Measurements from ENCODE around the gene PKP1.

The PKP1 gene

DNA sequence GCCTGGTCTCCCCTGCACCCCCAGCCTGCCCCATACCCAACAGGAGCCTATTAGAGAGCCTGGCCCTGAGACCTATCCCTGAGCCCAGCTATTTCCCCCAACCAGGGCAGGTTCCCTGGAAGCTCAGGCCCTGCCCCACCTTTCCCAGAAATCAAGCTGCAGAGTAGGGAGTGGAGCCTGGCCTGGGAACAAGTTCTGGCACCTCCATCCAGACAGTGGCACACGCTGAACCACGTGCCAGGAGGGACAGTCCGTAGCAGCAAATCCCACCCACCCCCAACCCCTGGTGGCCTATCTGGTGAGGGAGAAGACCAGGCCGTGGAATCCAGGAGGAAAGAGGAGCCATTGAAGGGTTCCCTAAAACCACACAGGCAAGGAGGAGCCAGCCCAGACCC, 71.6 kb downstream of the PKP1 start:
- Histone ChIP-seq H2BK5ac (ENCODE audit: low read depth, low read length, poor library complexity, severe bottlenecking) (no peak overlapping the region), H3K14ac (ENCODE audit: low read length in 2 of 2) (no peak overlapping the region), H3K79me1 (replicated peaks; ENCODE audit: low read length, poor library complexity, severe bottlenecking) (no peaks in the 10 kb centered on the region), H3K4me2 (ENCODE audit: low read length, poor library complexity, severe bottlenecking) (no peak overlapping the region), H3K18ac (ENCODE audit: low read depth in 1 of 2, low read length in 2 of 2) (no peak overlapping the region), H3K36me3 (ENCODE audit: control insufficient read depth in 1 of 2, insufficient read depth in 2 of 2, low read depth in 1 of 2, low read length in 2 of 2) (no peaks in the 10 kb centered on the region), H2AFZ (ENCODE audit: low read depth, low read length) (no peak overlapping the region), H3K27ac (ENCODE audit: low read length, poor library complexity, severe bottlenecking) (no peak overlapping the region), H2AK5ac (ENCODE audit: low read length, severe bottlenecking) (no peak overlapping the region), H3K23ac (ENCODE audit: low read length in 2 of 2) (no peak overlapping the region), H3K4me1 (ENCODE audit: control insufficient read depth, insufficient read depth, low read depth, low read length) (peaks cover 6% of the 10 kb centered on the region), H3K9ac (ENCODE audit: low read length) (no peak overlapping the region), H2BK12ac (ENCODE audit: low read length in 2 of 2) (no peak overlapping the region), H3K4me3 (ENCODE audit: insufficient read depth in 1 of 2, low read depth in 1 of 2, low read length in 2 of 2) (no peak overlapping the region), H4K8ac (ENCODE audit: low read length) (no peak overlapping the region), H2BK15ac (ENCODE audit: low read depth, poor library complexity, severe bottlenecking) (no peak overlapping the region), H3K9me3 (ENCODE audit: control insufficient read depth, low read length) (no peaks in the 10 kb centered on the region), H2BK120ac (ENCODE audit: low read depth, low read length) (no peak overlapping the region), H3K27me3 (ENCODE audit: control insufficient read depth in 1 of 2, insufficient read depth in 1 of 2, low read length in 2 of 2) (peaks cover 15 to 82% of the 10 kb centered on the region in 2 experiments), H4K91ac (ENCODE audit: low read length) (no peak overlapping the region), H3K4ac (ENCODE audit: low read depth in 1 of 2, low read length in 2 of 2) (no peak overlapping the region)
- no peak for DNase-seq
- 65% methylated on average over 4 of the region's 4 CpGs for WGBS

DNA sequence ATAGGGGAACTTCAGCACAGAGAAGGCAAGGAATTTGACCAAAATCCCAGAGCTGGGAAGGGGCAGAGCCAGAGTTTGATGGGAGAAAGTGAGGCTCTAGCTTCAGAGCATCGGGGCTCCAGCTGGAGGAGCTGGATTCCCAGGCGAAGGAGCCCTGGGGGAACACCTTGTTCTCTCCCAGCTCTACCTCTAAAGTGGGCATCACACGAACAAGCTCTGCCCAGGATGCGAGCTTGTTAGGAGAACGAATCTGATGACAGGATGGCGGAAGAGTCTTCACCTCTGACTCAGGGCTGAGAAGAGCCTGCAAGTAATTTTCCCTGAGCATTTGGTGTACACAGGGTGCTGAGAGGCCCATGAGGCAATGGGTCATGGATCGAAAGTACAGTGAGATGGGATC, 72.2 kb downstream of the PKP1 start:
- Histone ChIP-seq H3K9ac (ENCODE audit: low read length) (no peak overlapping the region), H2BK5ac (ENCODE audit: low read depth, low read length, poor library complexity, severe bottlenecking) (no peak overlapping the region), H2BK12ac (ENCODE audit: low read length in 2 of 2) (no peak overlapping the region), H2BK15ac (ENCODE audit: low read depth, poor library complexity, severe bottlenecking) (no peak overlapping the region), H3K4ac (ENCODE audit: low read depth in 1 of 2, low read length in 2 of 2) (no peak overlapping the region), H3K4me2 (ENCODE audit: low read length, poor library complexity, severe bottlenecking) (no peak overlapping the region), H2BK120ac (ENCODE audit: low read depth, low read length) (no peak overlapping the region), H3K27ac (ENCODE audit: low read length, poor library complexity, severe bottlenecking) (no peak overlapping the region), H2AFZ (ENCODE audit: low read depth, low read length) (no peak overlapping the region), H3K79me1 (replicated peaks; ENCODE audit: low read length, poor library complexity, severe bottlenecking) (no peaks in the 10 kb centered on the region), H3K9me3 (ENCODE audit: control insufficient read depth, low read length) (no peaks in the 10 kb centered on the region), H3K14ac (ENCODE audit: low read length in 2 of 2) (no peak overlapping the region), H3K18ac (ENCODE audit: low read depth in 1 of 2, low read length in 2 of 2) (no peak overlapping the region), H3K36me3 (ENCODE audit: control insufficient read depth in 1 of 2, insufficient read depth in 2 of 2, low read depth in 1 of 2, low read length in 2 of 2) (peaks cover 0 to 1% of the 10 kb centered on the region in 2 experiments), H4K8ac (ENCODE audit: low read length) (no peak overlapping the region), H4K91ac (ENCODE audit: low read length) (no peak overlapping the region), H3K4me1 (ENCODE audit: control insufficient read depth, insufficient read depth, low read depth, low read length) (peaks cover 4% of the 10 kb centered on the region), H3K27me3 (ENCODE audit: control insufficient read depth in 1 of 2, insufficient read depth in 1 of 2, low read length in 2 of 2) (peaks cover 15 to 87% of the 10 kb centered on the region in 2 experiments), H2AK5ac (ENCODE audit: low read length, severe bottlenecking) (no peak overlapping the region), H3K23ac (ENCODE audit: low read length in 2 of 2) (no peak overlapping the region), H3K4me3 (ENCODE audit: insufficient read depth in 1 of 2, low read depth in 1 of 2, low read length in 2 of 2) (no peak overlapping the region)
- 85% methylated on average over 7 of the region's 7 CpGs for WGBS
- no peak for DNase-seq

GRCh38 chr1:201356236-201356635, 72.9 kb downstream of the PKP1 start:
- H2AFZ ChIP-seq (ENCODE audit: low read depth, low read length): no peak overlapping the region
- H3K18ac ChIP-seq (ENCODE audit: low read depth in 1 of 2, low read length in 2 of 2): no peak overlapping the region
- no peak overlapping the region for H3K4me3 ChIP-seq (ENCODE audit: insufficient read depth in 1 of 2, low read depth in 1 of 2, low read length in 2 of 2)
- no peak overlapping the region for H2BK12ac ChIP-seq (ENCODE audit: low read length in 2 of 2)
- H3K4ac ChIP-seq (ENCODE audit: low read depth in 1 of 2, low read length in 2 of 2): no peak overlapping the region
- no peak overlapping the region for H3K27ac ChIP-seq (ENCODE audit: low read length, poor library complexity, severe bottlenecking)
- H3K14ac ChIP-seq (ENCODE audit: low read length in 2 of 2): no peak overlapping the region
- H3K27me3 ChIP-seq (ENCODE audit: control insufficient read depth in 1 of 2, insufficient read depth in 1 of 2, low read length in 2 of 2): peaks cover 9 to 84% of the 10 kb centered on the region in 2 experiments
- no peak overlapping the region for H2BK15ac ChIP-seq (ENCODE audit: low read depth, poor library complexity, severe bottlenecking)
- H2BK5ac ChIP-seq (ENCODE audit: low read depth, low read length, poor library complexity, severe bottlenecking): no peak overlapping the region
- no peak overlapping the region for H2AK5ac ChIP-seq (ENCODE audit: low read length, severe bottlenecking)
- no peak overlapping the region for H3K9ac ChIP-seq (ENCODE audit: low read length)
- no peaks in the 10 kb centered on the region for H3K79me1 ChIP-seq (replicated peaks; ENCODE audit: low read length, poor library complexity, severe bottlenecking)
- H3K4me2 ChIP-seq (ENCODE audit: low read length, poor library complexity, severe bottlenecking): no peak overlapping the region
- H4K91ac ChIP-seq (ENCODE audit: low read length): no peak overlapping the region
- no peaks in the 10 kb centered on the region for H3K9me3 ChIP-seq (ENCODE audit: control insufficient read depth, low read length)
- H3K4me1 ChIP-seq (ENCODE audit: control insufficient read depth, insufficient read depth, low read depth, low read length): peaks cover 4% of the 10 kb centered on the region
- no peak overlapping the region for H2BK120ac ChIP-seq (ENCODE audit: low read depth, low read length)
- no peak for DNase-seq
- no peak overlapping the region for H3K23ac ChIP-seq (ENCODE audit: low read length in 2 of 2)
- 85% methylated on average over 5 of the region's 5 CpGs for WGBS
- no peak overlapping the region for H4K8ac ChIP-seq (ENCODE audit: low read length)
- peaks cover 0 to 9% of the 10 kb centered on the region in 2 experiments for H3K36me3 ChIP-seq (ENCODE audit: control insufficient read depth in 1 of 2, insufficient read depth in 2 of 2, low read depth in 1 of 2, low read length in 2 of 2)

GRCh38 chr1:201356701-201357100, 73.4 kb downstream of the PKP1 start:
- no peak overlapping the region for H2BK5ac ChIP-seq (ENCODE audit: low read depth, low read length, poor library complexity, severe bottlenecking)
- H3K4me1 ChIP-seq (ENCODE audit: control insufficient read depth, insufficient read depth, low read depth, low read length): peaks cover 5% of the 10 kb centered on the region
- no peak overlapping the region for H3K18ac ChIP-seq (ENCODE audit: low read depth in 1 of 2, low read length in 2 of 2)
- H3K27ac ChIP-seq (ENCODE audit: low read length, poor library complexity, severe bottlenecking): no peak overlapping the region
- DNase-seq: no peak
- 73% methylated on average over 11 of the region's 11 CpGs for WGBS
- no peak overlapping the region for H3K4ac ChIP-seq (ENCODE audit: low read depth in 1 of 2, low read length in 2 of 2)
- no peak overlapping the region for H4K91ac ChIP-seq (ENCODE audit: low read length)
- no peak overlapping the region for H2AK5ac ChIP-seq (ENCODE audit: low read length, severe bottlenecking)
- H2BK120ac ChIP-seq (ENCODE audit: low read depth, low read length): no peak overlapping the region
- H3K23ac ChIP-seq (ENCODE audit: low read length in 2 of 2): no peak overlapping the region
- no peak overlapping the region for H2BK12ac ChIP-seq (ENCODE audit: low read length in 2 of 2)
- no peak overlapping the region for H3K14ac ChIP-seq (ENCODE audit: low read length in 2 of 2)
- H2AFZ ChIP-seq (ENCODE audit: low read depth, low read length): no peak overlapping the region
- no peaks in the 10 kb centered on the region for H3K79me1 ChIP-seq (replicated peaks; ENCODE audit: low read length, poor library complexity, severe bottlenecking)
- no peak overlapping the region for H3K4me2 ChIP-seq (ENCODE audit: low read length, poor library complexity, severe bottlenecking)
- H3K27me3 ChIP-seq (ENCODE audit: control insufficient read depth in 1 of 2, insufficient read depth in 1 of 2, low read length in 2 of 2): peaks cover 9 to 80% of the 10 kb centered on the region in 2 experiments
- no peak overlapping the region for H2BK15ac ChIP-seq (ENCODE audit: low read depth, poor library complexity, severe bottlenecking)
- H3K9ac ChIP-seq (ENCODE audit: low read length): no peak overlapping the region
- no peak overlapping the region for H3K4me3 ChIP-seq (ENCODE audit: insufficient read depth in 1 of 2, low read depth in 1 of 2, low read length in 2 of 2)
- H3K9me3 ChIP-seq (ENCODE audit: control insufficient read depth, low read length): no peaks in the 10 kb centered on the region
- peaks cover 0 to 12% of the 10 kb centered on the region in 2 experiments for H3K36me3 ChIP-seq (ENCODE audit: control insufficient read depth in 1 of 2, insufficient read depth in 2 of 2, low read depth in 1 of 2, low read length in 2 of 2)
- no peak overlapping the region for H4K8ac ChIP-seq (ENCODE audit: low read length)
